Neural cell (in vitro differentiated cells): ENCODE data around the gene CEACAM18. TPM values are rescaled to one million over a fixed set of nuclear protein-coding genes. Genes with fewer than 3 reads are reported as not detected.

Source experiments
- H2AFZ ChIP-seq: fragments of 200-600, 300-800 bp; sonication (generic), shearing (Covaris generic); 2 replicates; pipeline ENCODE4 v1.6.0; 2014; ENCODE audit warnings: low read depth, mild to moderate bottlenecking, antibody characterized with exemption, low read length, moderate library complexity
- H3F3A ChIP-seq: fragments of 200-600 bp; shearing (Covaris generic); 2 replicates; pipeline ENCODE4 v1.6.1; 2016; ENCODE audit warnings: mild to moderate bottlenecking, moderate library complexity, mixed read lengths, antibody characterized with exemption, low read length; ENCODE audit not compliant: insufficient read depth, poor library complexity, severe bottlenecking
- H3K27ac ChIP-seq: fragments of 200-600, 300-800 bp; sonication (generic), shearing (Covaris generic); 2 replicates; pipeline ENCODE4 v1.5.1; 2014; ENCODE audit warnings: mild to moderate bottlenecking, low read length, moderate library complexity
- H3K27me3 ChIP-seq: fragments of 300-800, 200-600 bp; sonication (generic), shearing (Covaris generic); 2 replicates; pipeline ENCODE4 v1.6.0; 2014; ENCODE audit warnings: mild to moderate bottlenecking, low read depth, low read length, moderate library complexity; ENCODE audit not compliant: insufficient read depth
- H3K36me3 ChIP-seq: fragments of 300-800, 200-600 bp; sonication (generic), shearing (Covaris generic); 2 replicates; pipeline ENCODE4 v1.5.1; 2014; ENCODE audit warnings: mild to moderate bottlenecking, antibody characterized with exemption, low read length, moderate library complexity; ENCODE audit not compliant: insufficient read depth
- H3K4me2 ChIP-seq: fragments of 300-800, 200-600 bp; sonication (generic), shearing (Covaris generic); 2 replicates; pipeline ENCODE4 v1.6.0; 2014; ENCODE audit warnings: mild to moderate bottlenecking, low read length
- H3K4me3 ChIP-seq: fragments of 300-800, 200-600 bp; sonication (generic), shearing (Covaris generic); 2 replicates; pipeline ENCODE4 v1.5.1; 2014; ENCODE audit warnings: mild to moderate bottlenecking, low read length, moderate library complexity
- H3K79me2 ChIP-seq: fragments of 200-600 bp; shearing (Covaris generic); replicated peaks from 2 replicates; pipeline ENCODE4 v1.6.0; 2014; ENCODE audit warnings: mild to moderate bottlenecking, low read length, moderate library complexity; ENCODE audit not compliant: insufficient read depth
- H3K9ac ChIP-seq: fragments of 300-800, 200-600 bp; sonication (generic), shearing (Covaris generic); 2 replicates; pipeline ENCODE4 v1.6.1; 2016; ENCODE audit warnings: mild to moderate bottlenecking, low read length, mixed read lengths
- H3K9me2 ChIP-seq: fragments of 200-600 bp; shearing (Covaris generic); 2 replicates; pipeline ENCODE4 v1.6.1; 2016; ENCODE audit warnings: mild to moderate bottlenecking, low read length, mixed read lengths; ENCODE audit not compliant: insufficient read depth
- H3K9me3 ChIP-seq: fragments of 200-600, 300-800 bp; sonication (generic), shearing (Covaris generic); 2 replicates; pipeline ENCODE4 v1.6.1; 2016; ENCODE audit warnings: mild to moderate bottlenecking, mixed run types, low read length, moderate library complexity, mixed read lengths
- H4K20me1 ChIP-seq: fragments of 200-600 bp; shearing (Covaris generic); 2 replicates; pipeline ENCODE4 v1.6.1; 2016; ENCODE audit warnings: mild to moderate bottlenecking, mixed run types; ENCODE audit not compliant: insufficient read depth
- CTCF ChIP-seq: fragments of 450-650 bp; IDR thresholded peaks from 2 replicates; pipeline ENCODE4 v1.5.1; 2014; ENCODE audit warnings: antibody characterized with exemption, mild to moderate bottlenecking, moderate library complexity; ENCODE audit not compliant: poor library complexity, severe bottlenecking
- EP300 ChIP-seq: fragments of 450-650 bp; conservative IDR thresholded peaks from 2 replicates; pipeline ENCODE4 v1.6.1; 2014; ENCODE audit warnings: antibody characterized with exemption, mild to moderate bottlenecking, moderate library complexity; ENCODE audit not compliant: poor library complexity, severe bottlenecking
- EZH2 ChIP-seq: fragments of 200-600, 300-800 bp; shearing (Covaris generic), sonication (generic); IDR thresholded peaks from 2 replicates; pipeline ENCODE4 v1.6.1; 2014; ENCODE audit warnings: antibody characterized with exemption, low read length, borderline replicate concordance, mild to moderate bottlenecking; ENCODE audit not compliant: insufficient read depth, poor library complexity, severe bottlenecking
- MXI1 ChIP-seq: fragments of 450-650 bp; conservative IDR thresholded peaks from 2 replicates; pipeline ENCODE4 v1.6.1; 2014; ENCODE audit warnings: antibody characterized with exemption, mild to moderate bottlenecking; ENCODE audit not compliant: poor library complexity, severe bottlenecking
- POLR2AphosphoS5 ChIP-seq: IDR thresholded peaks from 2 replicates; pipeline ENCODE4 v1.6.1; 2012
- RAD21 ChIP-seq: fragments of 450-650 bp; conservative IDR thresholded peaks from 2 replicates; pipeline ENCODE4 v1.6.1; 2014; ENCODE audit warnings: antibody characterized with exemption, mild to moderate bottlenecking, moderate library complexity
- REST ChIP-seq: IDR thresholded peaks from 2 replicates; pipeline ENCODE4 v1.6.1; 2012; ENCODE audit warnings: borderline replicate concordance
- SMC3 ChIP-seq: fragments of 450-650 bp; conservative IDR thresholded peaks from 2 replicates; pipeline ENCODE4 v1.6.1; 2014; ENCODE audit warnings: antibody characterized with exemption, mild to moderate bottlenecking, moderate library complexity; ENCODE audit not compliant: poor library complexity
- TAF1 ChIP-seq: IDR thresholded peaks from 2 replicates; pipeline ENCODE4 v1.6.1; 2012; ENCODE audit warnings: low read depth
- polyA plus RNA-seq: library from polyadenylated mRNA; depleted of rRNA; stranded (reverse); fragments of >200 nt; gene quantifications from 2 replicates; pipeline ENCODE4 v1.2.3, GENCODE V29; 2014

CEACAM18 gene
- polyA plus RNA-seq, 1 donor from 2014 or later: not detected

DNA sequence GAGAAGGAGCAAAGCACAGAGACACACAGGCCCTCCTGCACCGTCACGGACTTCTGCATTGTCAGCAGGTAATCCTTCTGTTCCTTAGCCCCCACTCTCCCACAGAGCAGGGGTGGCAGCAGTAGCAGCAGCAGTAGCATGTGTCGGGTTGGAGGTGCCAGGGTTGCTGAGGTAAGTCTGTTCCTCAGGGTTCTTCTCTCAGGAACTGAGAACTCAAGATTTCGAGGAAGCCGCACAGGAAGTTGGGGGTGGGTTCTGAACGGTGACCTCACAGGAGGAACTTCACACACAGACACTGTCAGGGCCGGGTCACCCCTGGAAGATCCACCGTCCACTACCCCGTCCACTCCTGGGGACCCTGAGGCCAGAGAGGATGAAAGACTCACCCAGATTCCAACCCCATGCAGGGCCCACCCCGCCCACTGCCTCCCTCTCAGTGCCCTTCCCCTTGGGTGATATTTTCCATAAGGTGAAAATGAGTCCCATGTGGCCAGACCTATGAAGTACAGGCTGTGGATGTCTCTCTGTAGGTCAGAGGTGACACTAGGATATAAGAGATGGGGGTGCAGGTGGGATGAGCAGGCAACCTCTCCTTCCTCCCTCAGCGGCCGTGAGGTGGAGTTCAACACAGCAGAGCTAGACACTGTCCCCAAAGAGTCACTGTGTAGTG is 23.4 kb downstream of the CEACAM18 start, which contains the start of gene SIGLEC12:
Gene SIGLEC12, minus strand, starts transcription at position 207 of the 670 bp plus-strand sequence. Its CDS starts 67 bp downstream, at position 140.
- Histone ChIP-seq H3F3A (no peaks in the 10 kb centered on the region), H3K9me2 (no peaks in the 10 kb centered on the region), H3K79me2 (no peaks in the 10 kb centered on the region), H4K20me1 (no peaks in the 10 kb centered on the region), H3K27me3 (no peaks in the 10 kb centered on the region), H3K9me3 (no peaks in the 10 kb centered on the region), H3K4me3 (no peak within 1 kb of the TSS), H3K9ac (no peak within 1 kb of the TSS), H3K4me2 (no peak within 1 kb of the TSS), H3K27ac (no peak within 1 kb of the TSS), H2AFZ (no peak within 1 kb of the TSS), H3K36me3 (no peaks in the 10 kb centered on the region)
- TF ChIP-seq SMC3 (no peak), TAF1 (no peak), EZH2 (no peak), POLR2AphosphoS5 (no peak), MXI1 (no peak), EP300 (no peak), CTCF (no peak), REST (no peak), RAD21 (no peak)

GRCh38 chr19:51503286-51503817 is 25.0 kb downstream of the CEACAM18 start:
- Histone ChIP-seq H3K9me2 (no peaks in the 10 kb centered on the region), H2AFZ (no peak overlapping the region), H3K27me3 (no peaks in the 10 kb centered on the region), H3F3A (no peaks in the 10 kb centered on the region), H4K20me1 (no peaks in the 10 kb centered on the region), H3K4me2 (no peak overlapping the region), H3K9ac (no peak overlapping the region), H3K79me2 (no peaks in the 10 kb centered on the region), H3K4me3 (no peak overlapping the region), H3K9me3 (no peaks in the 10 kb centered on the region), H3K36me3 (no peaks in the 10 kb centered on the region), H3K27ac (no peak overlapping the region)
- no peak for TF ChIP-seq CTCF
- no peak for TF ChIP-seq POLR2AphosphoS5
- no peak for TF ChIP-seq RAD21
- TF ChIP-seq REST: no peak
- TF ChIP-seq EP300: no peak
- TF ChIP-seq EZH2: no peak
- no peak for TF ChIP-seq MXI1
- no peak for TF ChIP-seq SMC3
- TF ChIP-seq TAF1: no peak
